ENCODE results near the gene PSMD14. TPM values are rescaled to one million over a fixed set of nuclear protein-coding genes. Genes with fewer than 3 reads are reported as not detected.

PSMD14 gene
- total and polyA plus RNA-seq, 4 donors, result 28.8 to 60.5 (median 47.1) TPM

DNA sequence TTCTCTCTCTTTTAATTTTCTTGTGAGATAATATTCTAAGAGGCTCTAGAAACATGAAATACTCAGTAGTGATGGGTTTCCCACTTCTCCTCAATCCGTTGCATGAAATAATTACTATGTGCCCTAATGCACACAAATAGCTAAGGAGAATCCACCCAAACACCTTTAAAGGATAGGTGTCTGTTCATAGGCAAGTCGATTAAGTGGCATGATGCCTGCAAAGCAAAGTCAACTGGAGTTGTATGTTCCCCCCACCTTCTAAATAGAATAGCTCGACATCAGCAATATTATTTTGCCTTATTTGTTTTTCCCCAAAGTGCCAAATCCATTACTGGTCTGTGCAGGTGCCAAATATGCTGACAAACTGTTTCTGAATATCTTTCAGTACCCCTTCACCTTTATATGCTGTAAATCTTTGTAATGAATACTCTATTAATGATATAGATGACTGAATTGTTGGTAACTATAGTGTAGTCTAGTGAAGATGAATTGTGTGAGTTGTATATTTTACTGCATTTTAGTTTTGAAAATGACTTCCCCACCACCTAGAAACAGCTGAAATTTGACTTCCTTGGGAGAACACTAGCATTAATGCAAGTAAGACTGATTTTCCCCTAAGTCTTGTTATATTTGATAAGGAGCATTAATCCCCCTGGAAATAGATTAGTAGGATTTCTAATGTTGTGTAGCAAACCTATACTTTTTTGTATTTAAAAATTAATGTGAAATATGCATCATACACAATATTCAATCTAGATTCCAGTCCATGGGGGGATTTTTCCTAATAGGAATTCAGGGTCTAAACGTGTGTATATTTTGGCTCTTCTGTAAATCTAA is 116.9 kb downstream of the PSMD14 start:
- Histone ChIP-seq H3K4me1 (ENCODE audit: control insufficient read depth in 5 of 5, insufficient read depth in 5 of 5, low read length in 5 of 5) (peaks cover 0 to 19% (median 0%) of the 10 kb centered on the region in 5 donors), H3K27ac (ENCODE audit: low read depth in 1 of 2, low read length in 1 of 2) (no peak overlapping the region), H3K9me3 (ENCODE audit: control insufficient read depth in 4 of 4, insufficient read depth in 3 of 4, low read length in 3 of 4) (peaks cover 0 to 24% (median 0%) of the 10 kb centered on the region in 4 donors), H3K4me3 (no peak overlapping the region), H3K36me3 (ENCODE audit: control insufficient read depth in 4 of 4, insufficient read depth in 4 of 4, low read length in 4 of 4) (no peaks in the 10 kb centered on the region), H3K9ac (ENCODE audit: insufficient read depth in 1 of 2, low read length in 2 of 2) (no peak overlapping the region), H3K27me3 (ENCODE audit: control insufficient read depth in 3 of 3, insufficient read depth in 3 of 3, low read length in 2 of 3) (peaks cover 29 to 92% (median 90%) of the 10 kb centered on the region in 3 donors)
- TF ChIP-seq, protein P1, sequence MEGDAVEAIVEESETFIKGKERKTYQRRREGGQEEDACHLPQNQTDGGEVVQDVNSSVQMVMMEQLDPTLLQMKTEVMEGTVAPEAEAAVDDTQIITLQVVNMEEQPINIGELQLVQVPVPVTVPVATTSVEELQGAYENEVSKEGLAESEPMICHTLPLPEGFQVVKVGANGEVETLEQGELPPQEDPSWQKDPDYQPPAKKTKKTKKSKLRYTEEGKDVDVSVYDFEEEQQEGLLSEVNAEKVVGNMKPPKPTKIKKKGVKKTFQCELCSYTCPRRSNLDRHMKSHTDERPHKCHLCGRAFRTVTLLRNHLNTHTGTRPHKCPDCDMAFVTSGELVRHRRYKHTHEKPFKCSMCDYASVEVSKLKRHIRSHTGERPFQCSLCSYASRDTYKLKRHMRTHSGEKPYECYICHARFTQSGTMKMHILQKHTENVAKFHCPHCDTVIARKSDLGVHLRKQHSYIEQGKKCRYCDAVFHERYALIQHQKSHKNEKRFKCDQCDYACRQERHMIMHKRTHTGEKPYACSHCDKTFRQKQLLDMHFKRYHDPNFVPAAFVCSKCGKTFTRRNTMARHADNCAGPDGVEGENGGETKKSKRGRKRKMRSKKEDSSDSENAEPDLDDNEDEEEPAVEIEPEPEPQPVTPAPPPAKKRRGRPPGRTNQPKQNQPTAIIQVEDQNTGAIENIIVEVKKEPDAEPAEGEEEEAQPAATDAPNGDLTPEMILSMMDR (IDR thresholded peaks at IDR 0.05; ENCODE audit: control extremely low read depth, extremely low read depth), result no peak
- DNase-seq (peak in 2 of 3 donors; percentile 15 to 65), ATAC-seq (ENCODE audit: insufficient read depth, low FRiP score) (no peak)
- 13 to 21% methylated on average over 4 of the region's 4 CpGs for WGBS, 2 donors

- ATAC-seq (ENCODE audit: insufficient read depth, low FRiP score) (no peak), DNase-seq (peak; percentile 11 to 46 (median 29))
- Histone ChIP-seq H3K36me3 (ENCODE audit: control insufficient read depth in 4 of 4, insufficient read depth in 4 of 4, low read length in 4 of 4) (no peaks in the 10 kb centered on the region), H3K9ac (ENCODE audit: insufficient read depth in 1 of 2, low read length in 2 of 2) (no peak overlapping the region), H3K4me3 (no peak overlapping the region), H3K9me3 (ENCODE audit: control insufficient read depth in 4 of 4, insufficient read depth in 3 of 4, low read length in 3 of 4) (peaks cover 0 to 24% (median 0%) of the 10 kb centered on the region in 4 donors), H3K27ac (ENCODE audit: low read depth in 1 of 2, low read length in 1 of 2) (no peak overlapping the region), H3K4me1 (ENCODE audit: control insufficient read depth in 5 of 5, insufficient read depth in 5 of 5, low read length in 5 of 5) (peaks cover 0 to 19% (median 0%) of the 10 kb centered on the region in 5 donors), H3K27me3 (ENCODE audit: control insufficient read depth in 3 of 3, insufficient read depth in 3 of 3, low read length in 2 of 3) (peaks cover 29 to 92% (median 89%) of the 10 kb centered on the region in 3 donors)
- TF ChIP-seq, protein P1 (IDR thresholded peaks at IDR 0.05; ENCODE audit: control extremely low read depth, extremely low read depth), result no peak
- WGBS, 2 donors, result 23 to 27% methylated on average over 17 of the region's 17 CpGs
These were observed 117.7 kb downstream of the PSMD14 start for GRCh38 chr2:161425728-161426454.

DNA sequence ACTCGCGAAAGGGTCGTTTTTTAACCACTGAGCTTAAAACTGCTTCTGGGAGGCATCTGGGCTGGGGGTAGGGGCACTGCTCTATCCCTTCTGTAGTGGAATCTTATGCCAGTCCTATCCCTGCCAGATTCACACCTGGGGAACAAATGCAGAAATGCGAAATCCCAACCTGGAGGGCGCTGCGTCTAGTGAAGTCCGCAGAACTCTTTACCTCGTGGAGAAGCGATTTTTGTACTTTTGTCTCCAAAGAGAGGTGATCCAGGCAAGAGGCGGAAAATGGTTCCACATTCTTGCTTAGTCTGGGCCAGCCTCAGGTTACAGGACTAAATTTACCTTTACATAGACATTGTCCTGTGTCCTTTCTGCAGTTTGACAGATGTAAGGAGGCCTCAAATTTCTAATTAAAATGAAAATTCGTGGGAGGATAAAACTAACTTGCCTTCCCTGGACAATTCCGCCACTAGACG is 118.3 kb downstream of the PSMD14 start:
- Histone ChIP-seq H3K27ac (ENCODE audit: low read depth in 1 of 2, low read length in 1 of 2) (no peak overlapping the region), H3K9me3 (ENCODE audit: control insufficient read depth in 4 of 4, insufficient read depth in 3 of 4, low read length in 3 of 4) (peaks cover 0 to 24% (median 0%) of the 10 kb centered on the region in 4 donors), H3K27me3 (ENCODE audit: control insufficient read depth in 3 of 3, insufficient read depth in 3 of 3, low read length in 2 of 3) (peaks cover 25 to 91% (median 89%) of the 10 kb centered on the region in 3 donors), H3K4me1 (ENCODE audit: control insufficient read depth in 5 of 5, insufficient read depth in 5 of 5, low read length in 5 of 5) (peaks cover 0 to 19% (median 0%) of the 10 kb centered on the region in 5 donors), H3K36me3 (ENCODE audit: control insufficient read depth in 4 of 4, insufficient read depth in 4 of 4, low read length in 4 of 4) (no peaks in the 10 kb centered on the region), H3K9ac (ENCODE audit: insufficient read depth in 1 of 2, low read length in 2 of 2) (no peak overlapping the region), H3K4me3 (no peak overlapping the region)
- DNase-seq (peak in 1 of 3 donors; percentile 67), ATAC-seq (ENCODE audit: insufficient read depth, low FRiP score) (no peak)
- TF ChIP-seq, protein P1 (IDR thresholded peaks at IDR 0.05; ENCODE audit: control extremely low read depth, extremely low read depth), result no peak
- 10 to 16% methylated on average over 13 of the region's 13 CpGs for WGBS, 2 donors

All from lung (tissue), 12 donors.